GM20431 (cell line): ENCODE measurements around the gene CSTB.

ENCODE experiments used
- in situ Hi-C: fragments of 300-500 bp; cut with MseI, MboI; formaldehyde crosslinking; loops from one replicate; pipeline ENCODE4 v1.15.0; 2020; ENCODE audit warnings: low sequenced_read_pairs; ENCODE audit not compliant: unreplicated experiment

Gene CSTB

GRCh38 chr21:43794311-43794710 is 18.2 kb upstream of the CSTB start:
- in situ Hi-C loops, result no loop called here

GRCh38 chr21:43793243-43793642 is 17.1 kb upstream of the CSTB start:
- in situ Hi-C loops, result no loop called here

GRCh38 chr21:43792406-43792805 is 16.3 kb upstream of the CSTB start:
- in situ Hi-C loops, result no loop called here

GRCh38 chr21:43790010-43790524 is 14.0 kb upstream of the CSTB start:
- in situ Hi-C loops, result no loop called here

- in situ Hi-C loops, result no loop called here
Observed at GRCh38 chr21:43789276-43790009, 13.3 kb upstream of the CSTB start, which contains the start of gene RRP1. Gene RRP1, plus strand, starts transcription at chr21:43789577. Its CDS starts 53 bp downstream, at chr21:43789630.

GRCh38 chr21:43786807-43787440 is 10.8 kb upstream of the CSTB start:
- in situ Hi-C loops, result no loop called here

GRCh38 chr21:43786300-43786806 is 10.2 kb upstream of the CSTB start:
- in situ Hi-C loops, result no loop called here

GRCh38 chr21:43785134-43785533 is 9.0 kb upstream of the CSTB start:
- in situ Hi-C loops, result no loop called here

GRCh38 chr21:43783098-43783700 is 7.1 kb upstream of the CSTB start:
- in situ Hi-C loops, result no loop called here

GRCh38 chr21:43782431-43783097 is 6.5 kb upstream of the CSTB start:
- in situ Hi-C loops, result no loop called here

- in situ Hi-C loops, result no loop called here
Observed at GRCh38 chr21:43781846-43782245, 5.7 kb upstream of the CSTB start.

GRCh38 chr21:43779660-43780059 is 3.6 kb upstream of the CSTB start:
- in situ Hi-C loops, result no loop called here

GRCh38 chr21:43778469-43779335 is 2.6 kb upstream of the CSTB start:
- in situ Hi-C loops, result no loop called here

- in situ Hi-C loops, result no loop called here
Observed at GRCh38 chr21:43777953-43778352, 1.8 kb upstream of the CSTB start.

GRCh38 chr21:43775190-43775589 is 918 bp downstream of the CSTB start:
- in situ Hi-C loops, result no loop called here

- in situ Hi-C loops, result no loop called here
Observed at GRCh38 chr21:43774163-43774562, 1.9 kb downstream of the CSTB start.

- in situ Hi-C loops, result no loop called here
Observed at GRCh38 chr21:43772425-43772821, 3.7 kb downstream of the CSTB start.

- in situ Hi-C loops, result no loop called here
Observed at GRCh38 chr21:43771698-43772424, 4.2 kb downstream of the CSTB start.

- in situ Hi-C loops, result no loop called here
Observed at GRCh38 chr21:43771199-43771675, 4.9 kb downstream of the CSTB start.
